Measurements from ENCODE around the gene PTPRR. TPM values are rescaled to one million over a fixed set of nuclear protein-coding genes. Genes with fewer than 3 reads are reported as not detected.

PTPRR gene
- total RNA-seq, 2 experiments from 2014 or later: not detected

DNA sequence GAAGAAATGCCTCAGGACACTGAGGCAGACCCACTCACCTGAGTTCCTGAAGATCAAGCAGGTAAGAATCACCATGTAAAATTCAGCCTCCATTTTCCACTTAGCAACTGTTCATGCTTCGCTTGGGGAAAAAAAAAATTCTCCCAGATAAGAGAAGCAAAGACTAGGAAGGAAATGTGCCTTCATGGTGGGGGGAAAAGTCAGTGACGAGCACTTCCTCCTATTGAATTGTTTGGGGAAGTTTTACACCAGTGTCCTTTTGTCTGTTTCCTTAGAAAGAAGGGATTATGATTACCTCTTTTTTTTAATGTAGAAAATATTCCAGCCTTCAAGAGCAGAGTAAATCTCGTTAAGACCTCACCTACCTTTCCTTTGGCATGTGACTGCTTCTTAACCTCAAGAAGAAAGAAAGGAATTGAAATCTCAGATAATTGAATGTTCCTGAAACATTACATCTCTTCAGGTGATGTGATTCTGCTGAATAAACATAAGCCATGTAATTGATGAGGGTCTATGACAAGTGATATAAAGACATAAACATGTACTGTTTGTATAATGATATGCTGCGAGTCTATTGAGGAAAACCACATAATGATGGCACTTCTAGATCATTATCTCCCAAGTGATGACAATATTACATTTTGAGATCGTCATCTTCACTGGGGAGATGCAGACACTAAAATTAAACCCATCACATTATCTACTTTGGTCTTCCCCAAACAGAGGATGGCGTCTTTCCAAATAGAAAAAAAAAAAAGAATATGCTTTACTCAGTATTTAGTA is 283.0 kb downstream of the PTPRR start, which contains the start of gene PTPRB:
Gene PTPRB, minus strand, starts transcription at position 127 of the 783 bp plus-strand sequence. Its CDS starts 34 bp downstream, at position 93.
- Histone ChIP-seq H3K4me1 (ENCODE audit: insufficient read depth, low read length, poor library complexity, severe bottlenecking) (no peaks in the 10 kb centered on the region), H3K4me2 (ENCODE audit: low read length) (no peak within 1 kb of the TSS), H3K4me3 (ENCODE audit: low read depth, low read length, poor library complexity, severe bottlenecking) (no peak within 1 kb of the TSS), H2AFZ (ENCODE audit: low read length) (no peak within 1 kb of the TSS), H4K20me1 (ENCODE audit: insufficient read depth, low read length) (no peaks in the 10 kb centered on the region), H3K36me3 (ENCODE audit: insufficient read depth, low read length) (no peaks in the 10 kb centered on the region), H3K79me2 (ENCODE audit: insufficient read depth, low read depth, low read length) (no peaks in the 10 kb centered on the region), H3K27ac (ENCODE audit: low read depth, low read length, poor library complexity, severe bottlenecking) (no peak within 1 kb of the TSS), H3K9me3 (ENCODE audit: low read length) (no peaks in the 10 kb centered on the region), H3K9me2 (ENCODE audit: insufficient read depth, low read length) (no peaks in the 10 kb centered on the region)
- ChIA-PET CTCF (ENCODE audit: unreplicated experiment) (no interaction called here), POLR2A (no interaction called here)
- TF ChIP-seq CTCF (conservative IDR thresholded peaks at IDR 0.05; ENCODE audit: low read length): no peak
- no peak for TF ChIP-seq EZH2phosphoT487 (IDR thresholded peaks at IDR 0.05; ENCODE audit: borderline replicate concordance, low read depth, low read length)
- BruUV-seq (replicated peaks): no TSS peak
- intact Hi-C loops (cut with micrococcal nuclease; ENCODE audit: unreplicated experiment): no loop called here
- no peak for DNase-seq (ENCODE audit: low spot score)

DNA sequence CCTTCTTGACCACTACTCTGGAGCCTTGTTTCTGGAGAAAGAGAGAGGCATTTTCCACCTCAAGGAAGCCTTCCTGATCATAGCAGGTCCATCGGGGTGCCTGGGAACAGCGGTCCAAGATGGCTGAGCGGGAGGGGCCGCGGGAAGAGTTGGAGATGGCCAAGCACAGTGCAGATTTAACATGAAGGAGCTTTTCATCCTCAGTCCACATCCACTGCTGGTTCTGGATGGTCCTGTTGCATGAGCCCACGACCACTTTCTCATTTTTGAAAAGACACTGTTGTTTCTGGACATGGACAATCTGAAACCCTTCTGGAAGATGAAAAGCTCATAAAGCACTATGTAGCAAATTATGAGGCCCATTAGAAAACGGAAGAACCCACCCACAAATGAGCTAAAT is 284.8 kb downstream of the PTPRR start:
- Histone ChIP-seq H3K4me2 (ENCODE audit: low read length) (no peak overlapping the region), H3K4me3 (ENCODE audit: low read depth, low read length, poor library complexity, severe bottlenecking) (no peak overlapping the region), H3K27ac (ENCODE audit: low read depth, low read length, poor library complexity, severe bottlenecking) (no peak overlapping the region), H3K9me3 (ENCODE audit: low read length) (no peaks in the 10 kb centered on the region), H3K79me2 (ENCODE audit: insufficient read depth, low read depth, low read length) (no peaks in the 10 kb centered on the region), H3K9me2 (ENCODE audit: insufficient read depth, low read length) (no peaks in the 10 kb centered on the region), H3K4me1 (ENCODE audit: insufficient read depth, low read length, poor library complexity, severe bottlenecking) (no peaks in the 10 kb centered on the region), H3K36me3 (ENCODE audit: insufficient read depth, low read length) (no peaks in the 10 kb centered on the region), H2AFZ (ENCODE audit: low read length) (no peak overlapping the region), H4K20me1 (ENCODE audit: insufficient read depth, low read length) (no peaks in the 10 kb centered on the region)
- CTCF ChIA-PET (ENCODE audit: unreplicated experiment): interaction anchor here (0.6 kb wide), 1 partner anchor 45 kb away, joined by 3 read pairs; no protein-coding TSS in a partner anchor
- intact Hi-C loops (cut with micrococcal nuclease; ENCODE audit: unreplicated experiment): no loop called here
- TF ChIP-seq CTCF (conservative IDR thresholded peaks at IDR 0.05; ENCODE audit: low read length) (no peak), EZH2phosphoT487 (IDR thresholded peaks at IDR 0.05; ENCODE audit: borderline replicate concordance, low read depth, low read length) (no peak)
- POLR2A ChIA-PET: interaction anchor here (0.5 to 1.5 kb wide), 4 partner anchors 15 to 759 kb away, joined by 3 to 4 read pairs (median 4); no protein-coding TSS in a partner anchor
- DNase-seq (ENCODE audit: low spot score): no peak
- no TSS peak for BruUV-seq (replicated peaks)
